Measurements from ENCODE around the gene PLOD1.
"Not testable (repeated sequence)": the region's sequence is repeated elsewhere in the genome, so short reads cannot be mapped to it uniquely, and the experiment has no call there.

PLOD1 gene

GRCh38 chr1:11912482-11913216, 21.9 kb upstream of the PLOD1 start:
- not testable (repeated sequence) for DNase-seq (ENCODE audit: low read depth in 2 of 2)

- no peak for DNase-seq (ENCODE audit: low read depth in 2 of 2)
Measured at GRCh38 chr1:11913291-11913690, 21.2 kb upstream of the PLOD1 start.

GRCh38 chr1:11914024-11914423, 20.5 kb upstream of the PLOD1 start:
- DNase-seq (ENCODE audit: low read depth in 2 of 2), result no peak

GRCh38 chr1:11918799-11919519, 15.6 kb upstream of the PLOD1 start:
- DNase-seq (ENCODE audit: low read depth in 2 of 2), result no peak

GRCh38 chr1:11919621-11920020, 14.9 kb upstream of the PLOD1 start:
- DNase-seq (ENCODE audit: low read depth in 2 of 2), result no peak

- no peak for DNase-seq (ENCODE audit: low read depth in 2 of 2)
Measured at GRCh38 chr1:11920239-11920903, 14.1 kb upstream of the PLOD1 start.

GRCh38 chr1:11921022-11921421, 13.5 kb upstream of the PLOD1 start:
- DNase-seq (ENCODE audit: low read depth in 2 of 2), result no peak

GRCh38 chr1:11923069-11923826, 11.3 kb upstream of the PLOD1 start:
- DNase-seq (ENCODE audit: low read depth in 2 of 2), result no peak

- no peak for DNase-seq (ENCODE audit: low read depth in 2 of 2)
Measured at GRCh38 chr1:11923827-11924113, 10.7 kb upstream of the PLOD1 start.

GRCh38 chr1:11924334-11925195, 10.0 kb upstream of the PLOD1 start:
- DNase-seq (ENCODE audit: low read depth in 2 of 2), result no peak

- DNase-seq (ENCODE audit: low read depth in 2 of 2), result not testable (repeated sequence)
Measured at GRCh38 chr1:11925196-11925937, 9.2 kb upstream of the PLOD1 start.

- DNase-seq (ENCODE audit: low read depth in 2 of 2), result no peak
Measured at GRCh38 chr1:11925938-11926292, 8.6 kb upstream of the PLOD1 start.

- no peak for DNase-seq (ENCODE audit: low read depth in 2 of 2)
Measured at GRCh38 chr1:11927866-11928592, 6.5 kb upstream of the PLOD1 start.

GRCh38 chr1:11929849-11930248, 4.7 kb upstream of the PLOD1 start:
- no peak for DNase-seq (ENCODE audit: low read depth in 2 of 2)

GRCh38 chr1:11930571-11931445, 3.7 kb upstream of the PLOD1 start:
- no peak for DNase-seq (ENCODE audit: low read depth in 2 of 2)

GRCh38 chr1:11931845-11932244, 2.7 kb upstream of the PLOD1 start:
- DNase-seq (ENCODE audit: low read depth in 2 of 2), result no peak

GRCh38 chr1:11935057-11935412, 518 bp downstream of the PLOD1 start:
- no peak for DNase-seq (ENCODE audit: low read depth in 2 of 2)

GRCh38 chr1:11935733-11936132, 1.2 kb downstream of the PLOD1 start:
- DNase-seq (ENCODE audit: low read depth in 2 of 2), result not testable (repeated sequence)
